22Rv1 (cell line): Measurements from ENCODE around the gene TJAP1.

Experiments
- H3K27ac ChIP-seq: fragments of 450-650 bp; 2 replicates; pipeline ENCODE4 v1.5.1; 2017
- CTCF ChIP-seq: fragments of 450-650 bp; IDR thresholded peaks from 2 replicates; pipeline ENCODE4 v1.5.1; 2017; ENCODE audit warnings: mild to moderate bottlenecking
- ZFX ChIP-seq: fragments of 450-650 bp; IDR thresholded peaks from 2 replicates; pipeline ENCODE4 v1.6.1; 2017; ENCODE audit warnings: antibody characterized with exemption, borderline replicate concordance

Gene TJAP1

GRCh38 chr6:43506171-43506570, 28.8 kb downstream of the TJAP1 start:
- peak overlapping the region; percentile 34 for H3K27ac ChIP-seq
- TF ChIP-seq ZFX (no peak), CTCF (no peak)

- no peak for TF ChIP-seq ZFX
- peak; percentile 96 for TF ChIP-seq CTCF
- H3K27ac ChIP-seq: peak overlapping the region; percentile 34
Observed at GRCh38 chr6:43506667-43507471, 29.5 kb downstream of the TJAP1 start.

GRCh38 chr6:43508481-43509141, 31.2 kb downstream of the TJAP1 start:
- TF ChIP-seq CTCF (no peak), ZFX (no peak)
- no peak overlapping the region for H3K27ac ChIP-seq

- H3K27ac ChIP-seq: peak overlapping the region; percentile 93
- TF ChIP-seq ZFX: no peak
- no peak for TF ChIP-seq CTCF
Observed at GRCh38 chr6:43509142-43509983, 32.0 kb downstream of the TJAP1 start.

- TF ChIP-seq ZFX: no peak
- no peak for TF ChIP-seq CTCF
Observed at GRCh38 chr6:43509984-43510826, 32.8 kb downstream of the TJAP1 start, which contains the start of gene LRRC73. Gene LRRC73, minus strand, starts transcription at chr6:43510346. Its CDS starts 561 bp downstream, at chr6:43509785.

GRCh38 chr6:43510827-43511163, 33.4 kb downstream of the TJAP1 start:
- TF ChIP-seq CTCF (no peak), ZFX (no peak)
- H3K27ac ChIP-seq: peak overlapping the region; percentile 93

More at GRCh38 chr6:43509984-43510826, 32.8 kb downstream of the TJAP1 start, which contains the start of gene LRRC73:
- H3K27ac ChIP-seq: peak within 1 kb of the TSS; percentile 93
